T-helper 2 cell (primary cell): ENCODE results near the gene DTNB.
A peak's percentile ranks its signal among the peaks of the same experiment; 100 is the strongest.
"Not testable (repeated sequence)": the region's sequence is repeated elsewhere in the genome, so short reads cannot be mapped to it uniquely, and the experiment has no call there.

ENCODE experiments used
- DNase-seq, 5 experiments: peaks; one replicate each; pipeline versions ENCODE4 v3.0.0 to v3.0.0-alpha.2; 2012 to 2022

DTNB gene

GRCh38 chr2:25447018-25447417 lies 226.4 kb downstream of the DTNB start:
- DNase-seq: no peak

- DNase-seq: no peak
Measured at GRCh38 chr2:25446122-25446521, 227.3 kb downstream of the DTNB start.

DNA sequence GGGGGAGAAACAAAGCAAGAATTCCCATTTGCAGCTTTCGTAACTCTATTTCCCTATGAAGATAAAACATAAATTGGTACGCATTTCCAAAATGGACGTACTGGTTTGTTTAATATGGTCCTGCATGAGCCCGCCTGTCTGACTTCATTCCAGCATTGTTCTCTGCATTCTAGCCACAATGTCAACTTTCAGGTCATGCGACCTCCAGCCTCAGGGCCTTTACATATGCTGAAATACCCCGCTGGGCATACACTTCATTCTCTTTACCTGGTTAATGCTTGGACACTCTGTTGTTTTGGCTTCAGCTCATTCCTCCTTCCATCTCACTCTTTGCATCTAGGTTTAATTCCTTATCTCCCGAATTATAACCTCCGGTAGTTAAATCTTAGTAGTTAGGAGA lies 227.9 kb downstream of the DTNB start:
- no peak for DNase-seq

- DNase-seq: no peak
Measured at GRCh38 chr2:25444608-25445270, 228.6 kb downstream of the DTNB start.

GRCh38 chr2:25443766-25444165 lies 229.6 kb downstream of the DTNB start:
- no peak for DNase-seq

- no peak for DNase-seq
Measured at GRCh38 chr2:25441353-25441752, 232.0 kb downstream of the DTNB start.

DNA sequence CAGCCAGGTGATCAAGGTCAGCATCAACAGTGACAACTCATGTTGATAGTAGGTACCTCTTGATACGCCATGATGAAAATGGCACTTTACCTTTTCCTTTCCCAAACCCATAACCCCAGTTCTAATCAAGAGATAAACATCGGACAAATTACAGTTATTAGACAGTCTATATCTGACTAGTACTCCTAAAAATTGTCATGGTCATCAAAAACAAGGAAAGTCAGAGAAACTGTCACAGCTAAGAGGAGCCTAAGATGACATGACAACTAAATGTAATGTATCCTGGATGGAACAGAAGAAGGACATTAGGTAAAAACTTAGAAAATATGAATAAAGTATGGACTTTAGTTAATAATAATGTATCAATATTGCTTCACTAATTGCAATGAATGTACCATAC lies 234.6 kb downstream of the DTNB start:
- DNase-seq: no peak

- no peak for DNase-seq
Measured at GRCh38 chr2:25437881-25438662, 235.3 kb downstream of the DTNB start.

GRCh38 chr2:25435421-25435820 lies 238.0 kb downstream of the DTNB start:
- no peak for DNase-seq

- DNase-seq: peak in 1 of 5 experiments; percentile 58
Measured at GRCh38 chr2:25431604-25432003, 241.8 kb downstream of the DTNB start.

GRCh38 chr2:25430556-25430955 lies 242.8 kb downstream of the DTNB start:
- peak in 1 of 5 experiments; percentile 44 for DNase-seq

- DNase-seq: no peak
Measured at GRCh38 chr2:25426326-25426725, 247.1 kb downstream of the DTNB start.

- no peak for DNase-seq
Measured at GRCh38 chr2:25424426-25425028, 248.8 kb downstream of the DTNB start.

GRCh38 chr2:25421820-25422411 lies 251.5 kb downstream of the DTNB start:
- DNase-seq: no peak

DNA sequence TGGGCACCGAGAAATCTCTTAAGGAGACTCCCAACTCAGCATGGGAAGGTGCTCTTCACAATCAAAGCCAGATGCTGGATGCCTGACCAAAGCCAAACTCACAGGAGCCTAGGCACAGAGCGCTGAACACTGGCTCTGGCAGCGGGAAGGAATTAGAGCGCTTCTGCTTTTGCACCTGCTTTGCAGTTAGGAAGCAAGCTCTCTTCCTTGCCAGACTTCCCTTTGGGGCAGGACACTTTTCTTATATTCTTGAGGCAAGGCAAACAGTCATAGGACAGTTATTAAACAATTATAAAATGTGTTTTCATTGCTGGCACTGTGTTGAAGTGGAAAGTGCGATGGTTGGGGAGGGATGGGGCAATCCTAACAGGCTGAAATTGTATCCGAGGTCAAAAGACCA lies 252.1 kb downstream of the DTNB start:
- no peak for DNase-seq

GRCh38 chr2:25420820-25421237 lies 252.5 kb downstream of the DTNB start:
- no peak for DNase-seq

GRCh38 chr2:25419678-25420242 lies 253.6 kb downstream of the DTNB start:
- DNase-seq: no peak

- no peak for DNase-seq
Measured at GRCh38 chr2:25418944-25419677, 254.3 kb downstream of the DTNB start.

DNA sequence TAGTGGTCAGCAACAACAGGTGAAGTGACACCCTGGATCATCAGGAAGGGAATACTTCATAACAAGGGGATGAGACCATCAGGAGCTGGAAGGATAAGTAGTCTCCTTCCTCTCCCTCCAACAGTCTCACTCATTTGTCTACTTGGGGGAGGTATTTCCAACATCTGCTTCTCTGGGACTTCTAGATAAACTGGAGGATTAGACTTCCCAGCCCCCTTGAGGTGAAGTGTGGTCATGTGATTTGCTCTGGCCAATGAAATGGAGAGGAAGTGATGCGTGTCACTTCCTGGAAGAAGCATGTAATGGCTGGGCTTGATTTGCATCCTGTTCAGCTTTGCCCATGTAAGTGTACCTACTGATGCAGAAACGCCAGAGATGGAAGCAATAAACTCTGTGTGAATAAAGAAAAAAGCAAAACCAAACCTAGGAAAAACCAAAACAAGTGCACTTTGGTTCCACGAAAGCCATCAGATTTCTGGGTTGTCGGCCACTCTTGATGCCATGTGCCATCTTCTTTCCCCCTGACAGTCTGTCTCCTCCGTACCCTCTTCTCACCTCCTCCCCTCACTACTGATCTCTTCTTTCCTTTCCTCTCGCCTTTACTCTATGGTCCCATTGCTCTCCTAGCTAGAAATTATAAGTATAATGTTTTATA lies 255.5 kb downstream of the DTNB start:
- DNase-seq: peak in 1 of 5 experiments; percentile 18

DNA sequence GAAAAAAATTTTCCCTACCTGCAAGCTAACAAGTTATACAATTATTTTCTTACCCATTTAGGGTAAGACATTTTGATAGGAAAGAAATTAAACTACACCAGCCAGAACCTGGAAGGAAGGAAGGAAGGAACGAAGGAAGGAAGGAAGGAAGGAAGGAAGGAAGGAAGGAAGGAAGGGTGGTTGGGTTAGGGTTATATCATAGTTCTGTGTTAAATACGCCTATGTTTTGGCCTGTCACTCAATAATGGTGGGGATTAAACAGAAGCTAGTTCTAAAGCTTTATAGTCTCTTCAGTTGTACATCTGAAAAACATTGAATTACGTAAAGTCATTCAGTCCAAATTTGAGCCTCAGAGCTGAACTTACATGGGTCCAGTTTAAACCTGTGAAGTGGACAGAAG lies 256.7 kb downstream of the DTNB start:
- DNase-seq: no peak

GRCh38 chr2:25414781-25415180 lies 258.6 kb downstream of the DTNB start:
- DNase-seq: no peak

GRCh38 chr2:25413409-25413808 lies 260.0 kb downstream of the DTNB start:
- not testable (repeated sequence) for DNase-seq
